H4 (cell line): ENCODE results near the gene PRRX2. TPM values are rescaled to one million over a fixed set of nuclear protein-coding genes. Genes with fewer than 3 reads are reported as not detected.

Experiments
- DNase-seq: peaks from one replicate; pipeline ENCODE4 v3.0.0-alpha.2; 2015; ENCODE audit warnings: low spot score
- total RNA-seq: library from RNA; depleted of rRNA; stranded (reverse); fragments of >200 nt; shearing (Covaris generic); gene quantifications from 2 replicates; pipeline ENCODE4 v1.2.3, GENCODE V29; 2014; rRNA removed

The PRRX2 gene
- 16.5 and 18.9 TPM in 2 replicates for total RNA-seq

DNA sequence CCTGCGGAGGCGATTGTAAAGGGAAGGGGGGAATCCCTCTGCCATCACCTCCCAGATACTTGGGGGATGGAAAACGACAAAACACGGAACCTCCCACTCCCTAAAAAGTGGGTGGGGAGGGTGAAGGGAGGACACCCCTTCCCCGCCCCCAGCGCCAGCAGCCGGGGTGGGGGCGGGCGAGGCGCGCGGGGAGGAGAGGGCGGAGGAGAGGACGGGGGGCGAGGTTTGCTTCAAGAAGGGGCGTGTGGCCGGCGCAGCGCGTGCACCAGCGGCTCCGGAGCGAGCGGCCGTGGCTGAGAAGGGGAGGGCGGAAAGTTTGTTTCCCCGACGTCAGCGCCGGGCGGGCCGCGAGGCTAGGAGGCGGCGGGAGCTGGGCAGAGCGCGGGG, at the start of gene PRRX2:
PRRX2 (plus strand) TSS at position 259 of the 387 bp plus-strand sequence. CDS start 221 bp downstream, outside the sequence.
- DNase-seq = no peak

DNA sequence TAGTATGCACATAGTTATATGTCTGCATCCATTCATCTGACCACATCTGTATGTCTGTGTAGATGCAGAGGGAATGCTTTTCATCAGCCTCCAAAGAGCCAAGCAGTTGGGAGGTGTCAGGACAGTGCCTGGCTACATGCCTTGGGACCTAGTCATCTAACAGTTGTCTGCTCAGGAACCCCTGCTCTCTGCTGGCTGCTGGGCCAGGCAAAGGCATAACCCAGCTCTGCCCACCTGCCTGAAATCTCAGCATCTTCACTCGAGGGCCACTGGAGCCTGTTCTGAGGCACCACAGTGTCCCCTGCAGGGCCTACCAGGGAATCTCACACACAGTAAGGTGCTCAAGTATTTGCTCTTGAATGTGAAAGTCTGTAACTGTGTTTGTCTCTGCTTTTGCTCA, 48.3 kb upstream of the PRRX2 start:
- peak; percentile 44 for DNase-seq

DNA sequence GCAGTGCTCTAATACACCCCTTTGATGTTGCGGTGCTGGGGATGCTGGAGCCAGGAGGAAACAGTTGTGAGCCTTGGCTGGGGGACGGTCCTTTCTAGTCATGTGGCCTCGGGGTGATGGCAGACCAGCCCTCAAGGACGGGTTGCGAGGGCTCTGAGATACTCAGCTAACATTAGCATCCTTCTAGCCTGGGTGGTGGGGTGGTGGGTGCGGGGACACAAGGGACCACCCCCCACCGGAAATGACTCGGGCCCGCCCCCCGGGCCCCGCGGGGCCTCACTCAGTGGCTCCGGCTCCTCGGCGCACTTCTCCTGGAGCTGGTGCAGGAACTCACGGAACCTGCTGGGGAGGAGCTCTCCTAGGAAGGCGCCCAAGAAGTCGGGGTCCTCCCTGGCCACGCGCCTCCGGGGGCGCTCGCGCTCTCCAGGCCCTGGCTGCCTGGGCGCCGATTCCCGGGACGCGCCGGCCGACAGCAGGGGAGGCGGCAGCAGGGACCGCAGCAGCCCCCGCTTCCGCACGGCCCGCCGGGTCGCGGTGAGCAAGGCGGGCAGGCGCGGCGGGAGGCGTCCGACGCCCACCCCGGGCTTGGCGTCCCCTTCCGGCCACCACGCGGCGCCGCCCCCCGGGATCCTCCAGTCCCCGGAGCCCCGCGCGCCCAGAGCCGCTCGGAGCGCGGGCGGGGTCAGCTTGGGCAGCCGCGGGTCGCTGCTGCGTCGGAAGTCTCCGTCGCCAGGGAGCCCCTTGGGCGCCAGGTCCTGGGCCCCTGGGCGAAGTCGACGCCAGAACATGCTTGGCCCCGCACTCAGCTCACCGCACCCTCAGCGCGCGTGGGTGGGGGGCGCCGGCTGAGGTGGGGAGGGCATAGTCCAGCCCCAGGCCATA, 45.4 kb upstream of the PRRX2 start:
- no peak for DNase-seq

GRCh38 chr9:129620669-129621295, 44.7 kb upstream of the PRRX2 start, which contains the start of gene C9orf50:
Gene C9orf50 (minus strand): TSS chr9:129621101. CDS start chr9:129620574, 527 bp downstream.
- no peak for DNase-seq

GRCh38 chr9:129623331-129623730, 42.1 kb upstream of the PRRX2 start:
- no peak for DNase-seq

DNA sequence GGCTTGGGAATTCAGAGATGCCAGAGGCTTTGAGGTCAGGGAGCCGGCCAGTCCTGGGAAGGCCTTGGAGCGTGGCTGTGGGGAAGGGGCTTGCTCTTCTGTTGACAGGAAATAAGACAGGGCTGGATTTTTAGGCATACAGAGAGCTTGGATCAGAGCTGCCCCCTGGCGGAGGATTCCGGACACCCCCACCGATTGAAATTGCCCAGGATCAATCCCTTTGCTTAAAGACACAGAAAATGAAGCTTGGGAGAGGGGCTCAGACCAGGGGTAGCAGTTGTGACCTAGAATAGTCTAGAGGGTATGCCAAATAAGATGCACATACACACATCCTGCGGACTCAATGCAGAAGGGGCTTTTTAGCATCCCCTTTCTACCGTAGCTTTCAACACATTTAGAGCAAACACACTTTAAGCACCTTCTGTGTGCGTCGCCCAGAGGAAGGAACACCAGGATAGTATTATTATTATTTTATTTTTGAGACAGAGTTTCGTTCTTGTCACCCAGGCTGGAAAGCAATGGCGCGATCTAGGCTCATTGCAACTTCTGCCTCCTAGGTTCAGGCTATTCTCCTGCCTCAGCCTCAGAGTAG, 41.2 kb upstream of the PRRX2 start:
- DNase-seq = no peak

GRCh38 chr9:129624947-129625346, 40.5 kb upstream of the PRRX2 start:
- no peak for DNase-seq

- peak; percentile 71 for DNase-seq
Observed at GRCh38 chr9:129626079-129626624, 39.3 kb upstream of the PRRX2 start, which contains the start of gene NTMT1. Gene NTMT1 (plus strand): TSS chr9:129626163. CDS start chr9:129632704, 6,541 bp downstream.

- no peak for DNase-seq
Observed at GRCh38 chr9:129626625-129627284, 38.7 kb upstream of the PRRX2 start.

GRCh38 chr9:129627556-129628440, 37.6 kb upstream of the PRRX2 start:
- DNase-seq = no peak

- DNase-seq = no peak
Observed at GRCh38 chr9:129628709-129629108, 36.7 kb upstream of the PRRX2 start.

DNA sequence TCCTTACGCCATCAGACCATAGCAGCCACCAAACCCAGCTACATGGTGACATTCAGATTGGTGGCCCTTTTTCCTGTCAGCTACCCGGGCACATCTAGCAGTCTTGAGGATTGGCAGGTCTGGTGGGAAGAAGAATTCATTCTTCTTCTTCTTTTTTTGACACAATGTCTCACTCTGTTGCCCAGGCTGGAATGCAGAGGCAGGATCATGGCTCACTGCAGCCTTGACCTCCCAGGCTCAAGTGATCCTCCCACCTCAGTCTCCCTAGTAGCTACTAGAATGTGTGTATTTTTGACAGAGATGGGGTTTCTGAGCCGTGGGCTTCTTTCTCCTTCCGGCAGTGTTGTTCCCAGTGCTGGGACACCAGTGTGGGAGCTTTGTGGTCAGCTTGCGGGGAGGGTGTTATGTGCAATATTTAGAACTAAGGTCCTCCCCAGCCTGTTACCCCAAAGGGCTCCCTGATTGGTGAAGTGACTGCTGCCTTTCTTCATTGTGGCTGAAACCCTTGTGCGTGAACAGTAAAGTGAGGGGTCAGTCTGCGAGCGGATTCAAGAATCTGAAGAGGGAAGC, 36.1 kb upstream of the PRRX2 start:
- no peak for DNase-seq

GRCh38 chr9:129630967-129631673, 34.3 kb upstream of the PRRX2 start:
- DNase-seq = no peak

GRCh38 chr9:129631674-129632129, 33.7 kb upstream of the PRRX2 start:
- DNase-seq = no peak

GRCh38 chr9:129632460-129632859, 33.0 kb upstream of the PRRX2 start:
- no peak for DNase-seq

- no peak for DNase-seq
Observed at GRCh38 chr9:129633207-129633606, 32.2 kb upstream of the PRRX2 start.

GRCh38 chr9:129633848-129634247, 31.6 kb upstream of the PRRX2 start:
- DNase-seq = no peak

- no peak for DNase-seq
Observed at GRCh38 chr9:129635099-129636065, 30.1 kb upstream of the PRRX2 start.
